Ovary (tissue), 3 donors: ENCODE measurements around the gene USP32.

ENCODE experiments used
- POLR2A ChIP-seq: fragments of 450-650 bp; IDR thresholded peaks from one replicate; pipeline ENCODE4 v1.6.1; 2017; ENCODE audit warnings: antibody characterized with exemption, mild to moderate bottlenecking, moderate library complexity
- TF ChIP-seq, protein P1 (sequence below), 3 donors: fragments of 450-650 bp in 2 of 3; fragments of 200-600 bp in 1 of 3; IDR thresholded peaks; one replicate each; pipeline versions ENCODE4 v1.5.1 to v1.8.0; 2016 to 2022; ENCODE audit warnings: antibody characterized with exemption in 3 of 3, mild to moderate bottlenecking in 1 of 3
- donor health status: DM: no; HTN: no; CAD: no.

DNA sequence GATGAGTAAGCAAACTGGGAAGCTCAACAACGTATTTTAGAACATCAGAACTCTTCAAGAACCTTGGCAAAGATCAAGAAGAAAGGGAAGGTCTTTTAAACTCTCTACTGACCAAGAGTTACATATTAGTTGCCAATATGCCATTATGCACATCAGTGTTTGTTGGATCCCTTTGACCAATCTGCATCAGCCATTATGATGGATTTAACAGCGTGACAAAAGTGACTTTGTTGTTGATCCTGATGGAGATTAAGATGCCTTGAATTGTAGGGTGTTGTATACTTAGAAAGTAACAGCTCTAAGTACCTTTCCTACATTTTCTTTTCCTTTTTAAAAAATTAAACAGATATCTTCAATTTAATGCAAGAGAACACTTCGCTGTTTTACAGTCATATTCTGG, 133.6 kb downstream of the USP32 start:
- TF ChIP-seq, protein P1, sequence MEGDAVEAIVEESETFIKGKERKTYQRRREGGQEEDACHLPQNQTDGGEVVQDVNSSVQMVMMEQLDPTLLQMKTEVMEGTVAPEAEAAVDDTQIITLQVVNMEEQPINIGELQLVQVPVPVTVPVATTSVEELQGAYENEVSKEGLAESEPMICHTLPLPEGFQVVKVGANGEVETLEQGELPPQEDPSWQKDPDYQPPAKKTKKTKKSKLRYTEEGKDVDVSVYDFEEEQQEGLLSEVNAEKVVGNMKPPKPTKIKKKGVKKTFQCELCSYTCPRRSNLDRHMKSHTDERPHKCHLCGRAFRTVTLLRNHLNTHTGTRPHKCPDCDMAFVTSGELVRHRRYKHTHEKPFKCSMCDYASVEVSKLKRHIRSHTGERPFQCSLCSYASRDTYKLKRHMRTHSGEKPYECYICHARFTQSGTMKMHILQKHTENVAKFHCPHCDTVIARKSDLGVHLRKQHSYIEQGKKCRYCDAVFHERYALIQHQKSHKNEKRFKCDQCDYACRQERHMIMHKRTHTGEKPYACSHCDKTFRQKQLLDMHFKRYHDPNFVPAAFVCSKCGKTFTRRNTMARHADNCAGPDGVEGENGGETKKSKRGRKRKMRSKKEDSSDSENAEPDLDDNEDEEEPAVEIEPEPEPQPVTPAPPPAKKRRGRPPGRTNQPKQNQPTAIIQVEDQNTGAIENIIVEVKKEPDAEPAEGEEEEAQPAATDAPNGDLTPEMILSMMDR (IDR thresholded peaks at IDR 0.05) = no peak
- no peak for TF ChIP-seq POLR2A
